MM.1S (cell line): ENCODE data around the gene SAE1.

Experiments
- EZH2 ChIP-seq: fragments of 300-600 bp; sonication (generic); optimal IDR thresholded peaks from 2 replicates; pipeline ENCODE3; 2017; ENCODE audit warnings: low read depth, mild to moderate bottlenecking, antibody characterized with exemption, low read length, mixed read lengths
- EZH2phosphoT487 ChIP-seq: fragments of 300-600 bp; sonication (generic); IDR thresholded peaks from 2 replicates; pipeline ENCODE4 v1.6.1; 2018; ENCODE audit warnings: antibody characterized with exemption, low read length
- TF ChIP-seq, protein P1 (sequence below): fragments of 300-600 bp; sonication (generic); IDR thresholded peaks from 2 replicates; pipeline ENCODE4 v1.5.1; 2016; ENCODE audit warnings: antibody characterized with exemption, low read length, mixed read lengths

DNA sequence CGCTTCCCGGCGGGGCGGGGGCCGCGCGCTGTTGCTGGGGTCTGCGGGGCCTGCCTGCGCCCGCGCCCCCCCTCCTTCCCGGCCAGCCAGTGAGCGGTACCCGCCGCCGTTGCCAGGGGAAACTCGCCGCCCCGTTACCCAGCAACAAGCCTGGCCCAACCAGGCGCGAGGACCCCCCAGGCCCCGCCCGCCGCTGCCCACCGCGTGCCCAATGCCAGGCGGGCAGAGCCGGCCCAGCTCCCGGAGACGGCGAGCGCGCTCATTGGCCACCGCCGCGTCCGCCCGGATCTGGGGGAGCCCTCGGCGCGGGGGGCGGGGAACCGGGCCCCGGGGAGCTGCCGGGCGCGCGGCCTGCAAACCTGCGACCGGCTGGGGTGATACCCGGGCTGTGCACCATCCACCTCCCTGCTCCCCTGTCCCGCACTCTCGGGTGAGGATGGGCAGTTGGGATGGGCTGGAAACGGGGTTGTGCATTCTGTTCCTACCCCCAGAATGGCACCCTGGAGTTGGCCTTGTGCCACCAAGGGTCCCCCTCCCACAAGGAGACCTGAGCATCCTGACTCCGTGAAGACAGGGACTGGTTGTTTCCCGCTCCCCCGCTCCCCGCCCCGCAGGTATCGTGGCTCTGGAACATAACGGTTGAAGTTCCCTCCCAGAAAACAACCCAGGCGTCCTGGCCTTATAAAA, 109.1 kb downstream of the SAE1 start:
- TF ChIP-seq, protein P1, sequence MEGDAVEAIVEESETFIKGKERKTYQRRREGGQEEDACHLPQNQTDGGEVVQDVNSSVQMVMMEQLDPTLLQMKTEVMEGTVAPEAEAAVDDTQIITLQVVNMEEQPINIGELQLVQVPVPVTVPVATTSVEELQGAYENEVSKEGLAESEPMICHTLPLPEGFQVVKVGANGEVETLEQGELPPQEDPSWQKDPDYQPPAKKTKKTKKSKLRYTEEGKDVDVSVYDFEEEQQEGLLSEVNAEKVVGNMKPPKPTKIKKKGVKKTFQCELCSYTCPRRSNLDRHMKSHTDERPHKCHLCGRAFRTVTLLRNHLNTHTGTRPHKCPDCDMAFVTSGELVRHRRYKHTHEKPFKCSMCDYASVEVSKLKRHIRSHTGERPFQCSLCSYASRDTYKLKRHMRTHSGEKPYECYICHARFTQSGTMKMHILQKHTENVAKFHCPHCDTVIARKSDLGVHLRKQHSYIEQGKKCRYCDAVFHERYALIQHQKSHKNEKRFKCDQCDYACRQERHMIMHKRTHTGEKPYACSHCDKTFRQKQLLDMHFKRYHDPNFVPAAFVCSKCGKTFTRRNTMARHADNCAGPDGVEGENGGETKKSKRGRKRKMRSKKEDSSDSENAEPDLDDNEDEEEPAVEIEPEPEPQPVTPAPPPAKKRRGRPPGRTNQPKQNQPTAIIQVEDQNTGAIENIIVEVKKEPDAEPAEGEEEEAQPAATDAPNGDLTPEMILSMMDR, result no peak
- TF ChIP-seq EZH2 (no peak), EZH2phosphoT487 (no peak)
